Spleen (tissue), 11 donors: Measurements from ENCODE around the gene ETNK1. TPM values are rescaled to one million over a fixed set of nuclear protein-coding genes. Genes with fewer than 3 reads are reported as not detected.

Experiments
- DNase-seq: peaks from one replicate; pipeline ENCODE4 v3.0.0-alpha.2; 2020
- H3K27ac ChIP-seq, 8 donors: fragments of 200-600 bp; sonication (generic) in 7 of 8; 1 replicate in 4 of 8; 2 replicates in 4 of 8; pipeline versions ENCODE4 v1.5.0 to v1.8.0; 2016 to 2021; ENCODE audit warnings: inconsistent platforms in 4 of 8, mild to moderate bottlenecking in 4 of 8, moderate library complexity in 1 of 8
- H3K27me3 ChIP-seq, 7 donors: fragments of 200-600 bp; sonication (generic) in 6 of 7; replicated peaks in 1 of 7; 1 replicate in 4 of 7; 2 replicates in 3 of 7; pipeline versions ENCODE4 v1.5.0 to v1.8.0; 2016 to 2021; ENCODE audit warnings: inconsistent platforms in 3 of 7, mild to moderate bottlenecking in 1 of 7
- H3K36me3 ChIP-seq, 6 donors: fragments of 200-600 bp; sonication (generic) in 5 of 6; 1 replicate in 4 of 6; 2 replicates in 2 of 6; pipeline versions ENCODE4 v1.5.0 to v1.8.0; 2016 to 2021; ENCODE audit warnings: inconsistent platforms in 2 of 6
- H3K4me1 ChIP-seq, 6 donors: fragments of 200-600 bp; sonication (generic) in 5 of 6; 1 replicate in 3 of 6; 2 replicates in 3 of 6; pipeline versions ENCODE4 v1.5.0 to v1.8.0; 2016 to 2021; ENCODE audit warnings: inconsistent platforms in 3 of 6
- H3K4me3 ChIP-seq, 8 donors: fragments of 200-600 bp; sonication (generic) in 7 of 8; 1 replicate in 4 of 8; 2 replicates in 4 of 8; pipeline versions ENCODE4 v1.5.0 to v1.8.0; 2016 to 2021; ENCODE audit warnings: inconsistent platforms in 4 of 8, mild to moderate bottlenecking in 4 of 8, moderate library complexity in 2 of 8
- H3K9me3 ChIP-seq, 8 donors: fragments of 200-600 bp; sonication (generic) in 7 of 8; 1 replicate in 4 of 8; 2 replicates in 4 of 8; pipeline versions ENCODE4 v1.5.0 to v1.8.0; 2016 to 2021; ENCODE audit warnings: inconsistent platforms in 4 of 8
- POLR2A ChIP-seq, 3 donors: fragments of 450-650 bp; IDR thresholded peaks; one replicate each; pipeline ENCODE4 v1.5.1; 2017; ENCODE audit warnings: antibody characterized with exemption in 3 of 3, mild to moderate bottlenecking in 1 of 3
- POLR2AphosphoS5 ChIP-seq, 3 donors: sonication (generic); formaldehyde crosslinking; IDR thresholded peaks; one replicate each; pipeline ENCODE4 v1.5.1; 2017; ENCODE audit warnings: antibody characterized with exemption in 3 of 3
- WGBS, 5 donors: extraction: QIAGEN DNeasy Blood & Tissue Kit in 3 of 5; methylation state at CpG; one replicate each; pipeline versions ENCODE4 v1.1.5 to v1.1.7; 2013 to 2018; 5-methylcytosine and 5-hydroxymethylcytosine counted together
- intact Hi-C: fragments of 100-400 bp; cut with DNase I; formaldehyde crosslinking; loops from one replicate; pipeline ENCODE4 v1.15.0; 2023; ENCODE audit warnings: low total_unique reads
- polyA plus RNA-seq, 3 donors: library from polyadenylated mRNA; stranded (reverse); fragments of 200-250 nt; gene quantifications; one replicate each; pipeline ENCODE4 v1.2.1, GENCODE V29; 2013
- total RNA-seq, 7 donors: library from RNA; depleted of rRNA in 3 of 7; stranded (reverse); fragments of >200 nt in 3 of 7; fragmentation: NEBNext Ultra II Directional in 4 of 7; extraction: Animal tissue kit (Norgen Biotek cat#: 25700) in 4 of 7; gene quantifications; one replicate each; pipeline versions ENCODE4 v1.1.0 to v1.2.1, GENCODE V29; 2016 to 2021
- TF ChIP-seq, protein P1 (sequence below), 11 experiments: fragments of 200-600 bp in 7 of 11; fragments of 450-650 bp in 4 of 11; sonication (generic) in 4 of 11; IDR thresholded peaks in 8 of 11; conservative IDR thresholded peaks in 3 of 11; 1 replicate in 7 of 11; 2 replicates in 4 of 11; pipeline versions ENCODE4 v1.4.0 to v1.8.0; 2016 to 2021; ENCODE audit warnings: antibody characterized with exemption in 11 of 11, inconsistent platforms in 4 of 11, mild to moderate bottlenecking in 1 of 11
- donor health status: healthy with polysubstance abuse.
- donor health status: DM: no; HTN: no; CAD: no; lungs with moderate emphysema.
- donor health status: DM: no; HTN: no; CAD: no.
- donor health status: Bipolar disorder and iron deficiency.
- donor health status: healthy.
- donor health status: DM: no; HTN: no; CAD: no.
- donor health status: DM: yes; HTN: yes; CAD: no.

Gene ETNK1
- total and polyA plus RNA-seq, 10 donors: 23.4 to 96.7 (median 66.8) TPM

DNA sequence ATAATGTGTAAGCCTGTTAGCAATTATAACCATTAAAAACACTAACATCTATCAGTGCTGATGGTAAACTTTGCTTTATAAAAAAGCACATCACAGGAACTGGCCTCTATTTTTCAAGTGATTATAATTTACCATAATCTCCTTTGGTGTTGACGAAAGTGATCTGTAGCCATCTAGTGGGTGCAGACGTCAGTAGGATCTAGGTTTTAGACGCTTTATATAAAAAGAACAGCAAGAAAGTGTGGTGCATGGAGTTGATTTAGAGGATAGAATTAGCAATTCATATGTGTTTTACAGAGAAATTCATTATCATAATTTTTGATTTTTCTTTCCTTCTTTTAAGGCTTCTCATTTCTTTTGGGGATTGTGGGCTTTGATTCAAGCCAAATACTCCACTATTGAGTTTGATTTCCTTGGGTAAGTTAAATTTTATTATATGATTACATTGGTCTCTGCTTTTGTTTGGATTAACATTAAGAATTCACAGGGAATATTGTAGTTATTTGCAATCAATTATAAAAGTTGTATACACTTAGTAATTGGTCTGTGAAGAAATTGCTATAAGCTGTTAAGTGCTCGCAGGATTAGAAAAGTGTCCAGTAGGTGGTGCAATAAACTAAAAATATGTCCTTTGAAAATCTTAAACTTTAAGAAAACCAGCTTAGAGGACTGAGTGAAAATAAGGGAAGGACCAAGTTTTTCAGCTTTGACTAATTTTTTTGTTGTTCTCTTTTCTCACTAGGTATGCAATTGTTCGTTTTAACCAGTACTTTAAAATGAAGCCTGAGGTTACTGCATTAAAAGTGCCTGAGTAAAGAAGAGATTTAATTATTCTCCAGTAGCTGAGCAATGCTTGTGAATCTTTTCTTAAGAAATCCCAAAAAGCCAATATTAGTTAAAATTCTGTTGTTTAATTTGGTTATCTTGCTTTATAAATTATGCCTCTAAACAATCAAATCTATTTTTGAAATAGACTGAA is 59.5 kb downstream of the ETNK1 start:
- Histone ChIP-seq H3K4me1 (peaks cover 0 to 58% (median 23%) of the 10 kb centered on the region in 6 donors), H3K27ac (no peak overlapping the region), H3K36me3 (peaks cover 0 to 51% (median 4%) of the 10 kb centered on the region in 6 donors), H3K27me3 (no peaks in the 10 kb centered on the region), H3K9me3 (no peaks in the 10 kb centered on the region), H3K4me3 (no peak overlapping the region)
- TF ChIP-seq, protein P1, sequence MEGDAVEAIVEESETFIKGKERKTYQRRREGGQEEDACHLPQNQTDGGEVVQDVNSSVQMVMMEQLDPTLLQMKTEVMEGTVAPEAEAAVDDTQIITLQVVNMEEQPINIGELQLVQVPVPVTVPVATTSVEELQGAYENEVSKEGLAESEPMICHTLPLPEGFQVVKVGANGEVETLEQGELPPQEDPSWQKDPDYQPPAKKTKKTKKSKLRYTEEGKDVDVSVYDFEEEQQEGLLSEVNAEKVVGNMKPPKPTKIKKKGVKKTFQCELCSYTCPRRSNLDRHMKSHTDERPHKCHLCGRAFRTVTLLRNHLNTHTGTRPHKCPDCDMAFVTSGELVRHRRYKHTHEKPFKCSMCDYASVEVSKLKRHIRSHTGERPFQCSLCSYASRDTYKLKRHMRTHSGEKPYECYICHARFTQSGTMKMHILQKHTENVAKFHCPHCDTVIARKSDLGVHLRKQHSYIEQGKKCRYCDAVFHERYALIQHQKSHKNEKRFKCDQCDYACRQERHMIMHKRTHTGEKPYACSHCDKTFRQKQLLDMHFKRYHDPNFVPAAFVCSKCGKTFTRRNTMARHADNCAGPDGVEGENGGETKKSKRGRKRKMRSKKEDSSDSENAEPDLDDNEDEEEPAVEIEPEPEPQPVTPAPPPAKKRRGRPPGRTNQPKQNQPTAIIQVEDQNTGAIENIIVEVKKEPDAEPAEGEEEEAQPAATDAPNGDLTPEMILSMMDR (IDR thresholded peaks at IDR 0.05 in 8 of 11, conservative IDR thresholded peaks at IDR 0.05 in 3 of 11): peak in 8 of 11 experiments; percentile 28 to 70 (median 56)
- TF ChIP-seq POLR2A (IDR thresholded peaks at IDR 0.05): no peak
- TF ChIP-seq POLR2AphosphoS5 (IDR thresholded peaks at IDR 0.05): no peak
- WGBS, 5 donors: 57 to 63% (median 61%) methylated on average over 5 of the region's 5 CpGs
- intact Hi-C loops: no loop called here
- no peak for DNase-seq

DNA sequence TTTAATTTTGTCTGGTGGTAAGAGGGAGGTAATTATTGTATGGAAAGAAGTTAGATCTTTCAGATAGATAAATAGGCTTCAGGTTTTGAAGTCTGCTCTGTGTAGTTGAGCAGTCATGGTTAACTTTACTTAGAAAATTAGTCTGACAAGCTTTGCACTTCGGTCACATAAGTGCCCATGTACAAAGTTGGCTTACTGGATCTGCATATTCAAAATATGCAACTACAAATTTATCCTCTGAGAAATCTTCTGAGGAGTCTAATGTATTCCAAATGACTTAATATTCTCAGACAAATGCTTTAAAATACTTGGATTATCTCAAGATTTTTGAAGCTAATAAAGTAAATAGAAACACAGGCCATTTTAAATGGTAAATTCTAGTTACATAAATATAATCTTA is 61.2 kb downstream of the ETNK1 start:
- DNase-seq: no peak
- Histone ChIP-seq H3K4me1 (peaks cover 0 to 66% (median 24%) of the 10 kb centered on the region in 6 donors), H3K27ac (no peak overlapping the region), H3K36me3 (peaks cover 0 to 35% (median 0%) of the 10 kb centered on the region in 6 donors), H3K9me3 (no peaks in the 10 kb centered on the region), H3K27me3 (no peaks in the 10 kb centered on the region), H3K4me3 (no peak overlapping the region)
- intact Hi-C loops: no loop called here
- TF ChIP-seq, protein P1 (IDR thresholded peaks at IDR 0.05 in 8 of 11, conservative IDR thresholded peaks at IDR 0.05 in 3 of 11): no peak
- TF ChIP-seq POLR2AphosphoS5 (IDR thresholded peaks at IDR 0.05): no peak
- TF ChIP-seq POLR2A (IDR thresholded peaks at IDR 0.05): no peak
- WGBS, 5 donors: 88 to 100% (median 95%) methylated on average over 1 of the region's 1 CpG

DNA sequence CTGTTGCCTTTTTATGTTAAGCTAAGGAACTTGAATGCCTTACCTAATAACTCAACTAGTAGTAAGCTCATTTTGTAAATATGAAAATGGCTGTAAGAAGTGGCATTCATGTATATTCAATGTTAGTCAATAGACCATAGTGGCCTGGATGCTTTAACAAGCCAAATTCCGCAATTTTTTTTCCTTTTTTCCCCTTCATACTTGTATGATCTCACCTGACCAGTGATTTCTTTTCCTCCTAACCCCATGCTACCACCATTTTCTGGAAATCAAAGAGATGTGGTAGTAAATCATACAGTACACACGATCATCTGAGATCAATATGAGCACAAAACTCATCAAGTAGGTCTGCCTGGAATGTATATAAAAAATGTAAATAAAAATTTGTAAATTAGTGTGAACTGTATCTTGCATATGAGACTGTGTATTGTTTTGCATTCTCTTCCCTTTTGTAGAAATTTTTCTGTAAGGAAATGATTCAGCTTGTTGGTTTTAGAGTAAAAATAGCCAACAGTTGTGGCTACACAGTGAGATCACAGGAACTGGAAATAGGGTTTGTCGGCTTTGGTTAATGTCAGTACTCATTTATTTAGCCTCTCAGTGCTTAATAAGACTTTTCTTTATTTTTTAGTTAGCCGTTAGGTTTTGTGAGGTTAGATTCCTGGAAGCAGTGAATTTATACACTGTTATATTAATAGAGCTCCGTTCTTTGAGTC is 62.5 kb downstream of the ETNK1 start:
- 35 to 49% (median 39%) methylated on average over 5 of the region's 5 CpGs for WGBS, 5 donors
- Histone ChIP-seq H3K4me1 (peaks cover 0 to 61% (median 23%) of the 10 kb centered on the region in 6 donors), H3K27me3 (no peaks in the 10 kb centered on the region), H3K27ac (peak overlapping the region in 4 of 8 donors; percentile 9 to 33 (median 31)), H3K4me3 (no peak overlapping the region), H3K9me3 (peaks cover 0 to under 1% (median 0%) of the 10 kb centered on the region in 8 donors), H3K36me3 (peaks cover 0 to 27% (median 0%) of the 10 kb centered on the region in 6 donors)
- intact Hi-C loops: no loop called here
- TF ChIP-seq POLR2A (IDR thresholded peaks at IDR 0.05): no peak
- no peak for DNase-seq

DNA sequence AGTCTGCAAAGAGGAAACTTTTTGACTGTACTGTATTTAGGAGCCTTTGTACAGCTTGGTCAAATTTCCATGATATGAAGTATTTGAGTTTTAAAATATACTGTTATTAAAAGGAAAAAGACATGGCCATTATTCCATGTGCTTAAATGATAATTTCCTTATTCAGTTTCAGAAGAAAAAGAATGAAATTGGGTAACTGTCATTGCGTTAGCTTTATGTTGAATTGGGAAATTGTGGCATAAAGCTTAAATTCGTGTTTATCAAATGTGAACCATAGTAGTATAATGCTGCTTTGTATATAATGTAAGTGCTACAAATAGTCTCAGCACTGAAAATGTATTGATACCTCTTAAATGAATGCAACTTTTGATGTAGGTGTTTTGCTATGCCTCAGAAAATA is 64.9 kb downstream of the ETNK1 start:
- no peak overlapping the region for H3K27ac ChIP-seq
- WGBS, 5 donors: 52 to 87% (median 72%) methylated on average over 2 of the region's 2 CpGs
- H3K27me3 ChIP-seq: no peaks in the 10 kb centered on the region
- H3K4me3 ChIP-seq: no peak overlapping the region
- no peak for TF ChIP-seq POLR2AphosphoS5 (IDR thresholded peaks at IDR 0.05)
- TF ChIP-seq, protein P1 (IDR thresholded peaks at IDR 0.05 in 8 of 11, conservative IDR thresholded peaks at IDR 0.05 in 3 of 11): no peak
- TF ChIP-seq POLR2A (IDR thresholded peaks at IDR 0.05): no peak
- intact Hi-C loops: no loop called here
- peaks cover 0 to 16% (median 11%) of the 10 kb centered on the region in 8 donors for H3K9me3 ChIP-seq
- DNase-seq: no peak
- H3K36me3 ChIP-seq: peaks cover 0 to 14% (median 0%) of the 10 kb centered on the region in 6 donors
- peaks cover 0 to 37% (median 17%) of the 10 kb centered on the region in 6 donors for H3K4me1 ChIP-seq
